ENCODE data around the gene SNX20.

The SNX20 gene

DNA sequence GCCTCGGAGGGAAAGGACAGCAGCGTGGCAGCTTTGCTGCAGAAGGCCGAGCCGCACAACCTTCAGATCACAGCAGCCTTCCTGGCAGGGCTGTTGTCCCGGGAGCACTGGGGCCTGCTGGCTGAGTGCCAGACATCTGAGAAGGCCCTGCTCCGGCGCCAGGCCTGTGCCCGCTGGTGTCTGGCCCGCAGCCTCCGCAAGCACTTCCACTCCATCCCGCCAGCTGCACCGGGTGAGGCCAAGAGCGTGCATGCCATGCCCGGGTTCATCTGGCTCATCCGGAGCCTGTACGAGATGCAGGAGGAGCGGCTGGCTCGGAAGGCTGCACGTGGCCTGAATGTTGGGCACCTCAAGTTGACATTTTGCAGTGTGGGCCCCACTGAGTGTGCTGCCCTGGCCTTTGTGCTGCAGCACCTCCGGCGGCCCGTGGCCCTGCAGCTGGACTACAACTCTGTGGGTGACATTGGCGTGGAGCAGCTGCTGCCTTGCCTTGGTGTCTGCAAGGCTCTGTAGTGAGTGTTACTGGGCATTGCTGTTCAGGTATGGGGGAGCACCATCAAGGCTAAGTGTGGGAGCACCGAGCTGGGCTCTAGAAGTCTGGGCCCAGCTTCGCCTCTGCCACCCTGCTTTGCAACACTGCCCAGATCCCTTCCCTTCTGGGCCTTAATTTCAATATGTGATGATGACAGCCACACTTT is 30.9 kb upstream of the SNX20 start:
- TF ChIP-seq GATA3 (IDR thresholded peaks at IDR 0.05; ENCODE audit: low read depth, low read length), result no peak
- TF ChIP-seq GATA2 (IDR thresholded peaks at IDR 0.05; ENCODE audit: low read depth, low read length), result no peak

DNA sequence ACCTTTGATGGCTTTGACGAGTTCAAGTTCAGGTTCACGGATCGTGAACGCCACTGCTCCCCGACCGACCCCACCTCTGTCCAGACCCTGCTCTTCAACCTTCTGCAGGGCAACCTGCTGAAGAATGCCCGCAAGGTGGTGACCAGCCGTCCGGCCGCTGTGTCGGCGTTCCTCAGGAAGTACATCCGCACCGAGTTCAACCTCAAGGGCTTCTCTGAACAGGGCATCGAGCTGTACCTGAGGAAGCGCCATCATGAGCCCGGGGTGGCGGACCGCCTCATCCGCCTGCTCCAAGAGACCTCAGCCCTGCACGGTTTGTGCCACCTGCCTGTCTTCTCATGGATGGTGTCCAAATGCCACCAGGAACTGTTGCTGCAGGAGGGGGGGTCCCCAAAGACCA is 29.9 kb upstream of the SNX20 start:
- TF ChIP-seq GATA2 (IDR thresholded peaks at IDR 0.05; ENCODE audit: low read depth, low read length), result no peak
- no peak for TF ChIP-seq GATA3 (IDR thresholded peaks at IDR 0.05; ENCODE audit: low read depth, low read length)

DNA sequence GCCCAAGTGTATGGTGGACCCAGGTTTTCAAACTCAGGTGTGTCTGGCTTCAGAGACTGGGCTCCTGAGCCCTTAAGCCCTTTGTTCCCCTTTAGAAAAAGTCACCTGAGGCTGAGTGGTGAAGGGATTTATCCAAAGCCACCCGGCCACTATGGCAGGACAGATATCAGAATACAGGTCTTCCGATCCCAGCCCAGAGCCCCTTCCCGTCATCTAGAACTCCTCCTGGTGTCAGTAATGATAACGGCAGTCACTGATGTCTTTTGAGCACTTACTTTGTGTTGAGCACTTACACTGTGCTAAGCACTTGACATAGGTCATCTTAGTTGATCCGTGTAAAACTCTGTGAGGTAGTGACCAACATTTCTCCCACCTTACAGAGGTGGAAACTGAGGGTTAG is 28.9 kb upstream of the SNX20 start:
- no peak for TF ChIP-seq GATA2 (IDR thresholded peaks at IDR 0.05; ENCODE audit: low read depth, low read length)
- TF ChIP-seq GATA3 (IDR thresholded peaks at IDR 0.05; ENCODE audit: low read depth, low read length), result no peak

DNA sequence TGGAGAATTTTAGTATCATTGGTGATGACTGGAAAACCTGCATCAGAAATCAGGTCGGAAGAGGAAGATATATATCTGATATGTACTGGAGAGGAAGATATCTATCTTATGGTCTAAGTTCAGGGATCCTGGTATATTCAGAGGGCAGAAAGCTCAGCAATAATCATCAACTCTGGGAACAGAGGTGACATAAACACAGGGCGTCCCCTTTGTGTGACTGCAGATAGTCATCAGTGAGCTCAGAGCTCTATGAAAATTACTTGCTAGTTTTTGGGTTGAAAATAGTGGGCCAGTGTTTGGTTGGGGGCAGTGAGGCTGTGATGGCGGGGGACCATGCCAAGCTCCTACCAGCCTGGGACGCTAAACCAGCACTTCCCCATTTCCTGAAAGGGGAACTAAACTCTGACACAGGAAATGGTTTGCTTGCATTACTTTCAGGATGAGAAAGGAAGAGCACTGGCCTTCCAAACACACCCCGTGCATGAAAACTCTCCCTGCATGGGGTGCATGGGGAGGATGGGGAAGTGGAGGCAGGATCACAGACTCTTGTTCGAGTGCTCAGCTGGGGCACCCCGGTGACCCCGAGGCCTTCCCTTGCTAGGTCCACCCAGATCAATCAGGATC is 28.1 kb upstream of the SNX20 start:
- TF ChIP-seq GATA3 (IDR thresholded peaks at IDR 0.05; ENCODE audit: low read depth, low read length) (no peak), GATA2 (IDR thresholded peaks at IDR 0.05; ENCODE audit: low read depth, low read length) (no peak)

DNA sequence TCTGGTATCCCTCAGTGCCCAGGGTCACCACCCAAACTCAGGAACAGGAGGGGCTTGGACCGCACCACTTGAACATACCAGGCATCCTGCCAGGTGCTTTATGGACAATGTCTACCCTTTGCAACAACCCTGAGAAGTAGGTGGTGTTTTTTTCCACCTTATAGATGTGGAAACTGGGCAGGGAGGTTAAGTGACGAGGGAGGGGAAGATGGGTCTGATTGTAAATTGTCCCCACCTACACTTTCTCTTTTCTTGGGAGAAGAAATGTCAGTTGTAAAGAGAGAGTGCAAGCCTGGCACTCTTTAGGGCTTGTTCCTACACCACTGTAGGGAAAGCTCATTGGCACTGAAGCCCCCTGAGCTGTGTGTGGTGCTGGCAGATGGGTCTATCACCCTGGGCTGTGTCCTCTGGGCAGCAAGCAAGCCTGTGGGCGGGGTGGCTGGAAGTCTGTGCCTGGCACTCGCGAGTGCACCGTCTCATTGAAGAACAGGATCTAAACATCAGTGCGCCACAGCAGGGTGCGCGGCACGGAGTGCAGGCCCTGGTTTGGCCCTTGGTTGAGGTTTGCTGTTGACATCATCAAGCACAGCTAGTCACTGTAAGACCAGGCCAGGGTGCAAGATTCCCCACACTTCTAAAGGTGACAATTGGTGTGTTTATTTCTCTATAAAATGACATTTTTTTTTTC is 27.4 kb upstream of the SNX20 start:
- TF ChIP-seq GATA3 (IDR thresholded peaks at IDR 0.05; ENCODE audit: low read depth, low read length), result no peak
- TF ChIP-seq GATA2 (IDR thresholded peaks at IDR 0.05; ENCODE audit: low read depth, low read length), result no peak

DNA sequence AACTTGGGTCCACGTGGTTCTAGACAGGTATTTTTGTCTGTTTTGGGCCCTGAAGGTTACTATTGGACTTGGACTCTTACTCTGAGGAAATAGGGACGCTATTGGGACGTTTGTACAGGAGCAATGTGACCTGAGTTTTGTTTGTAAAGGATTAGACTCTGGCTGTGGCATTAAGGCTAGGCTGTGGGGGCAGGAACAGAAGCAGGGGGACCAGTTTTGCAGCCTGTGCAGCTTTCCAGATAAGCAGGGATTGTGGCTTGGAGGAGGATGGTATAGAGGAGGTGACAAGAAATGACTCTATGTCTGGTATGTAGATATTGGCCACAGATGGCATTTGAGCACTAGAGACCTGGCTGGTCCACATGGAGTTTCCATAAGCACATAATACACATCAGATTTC is 25.1 kb upstream of the SNX20 start:
- TF ChIP-seq GATA3 (IDR thresholded peaks at IDR 0.05; ENCODE audit: low read depth, low read length) (no peak), GATA2 (IDR thresholded peaks at IDR 0.05; ENCODE audit: low read depth, low read length) (no peak)

DNA sequence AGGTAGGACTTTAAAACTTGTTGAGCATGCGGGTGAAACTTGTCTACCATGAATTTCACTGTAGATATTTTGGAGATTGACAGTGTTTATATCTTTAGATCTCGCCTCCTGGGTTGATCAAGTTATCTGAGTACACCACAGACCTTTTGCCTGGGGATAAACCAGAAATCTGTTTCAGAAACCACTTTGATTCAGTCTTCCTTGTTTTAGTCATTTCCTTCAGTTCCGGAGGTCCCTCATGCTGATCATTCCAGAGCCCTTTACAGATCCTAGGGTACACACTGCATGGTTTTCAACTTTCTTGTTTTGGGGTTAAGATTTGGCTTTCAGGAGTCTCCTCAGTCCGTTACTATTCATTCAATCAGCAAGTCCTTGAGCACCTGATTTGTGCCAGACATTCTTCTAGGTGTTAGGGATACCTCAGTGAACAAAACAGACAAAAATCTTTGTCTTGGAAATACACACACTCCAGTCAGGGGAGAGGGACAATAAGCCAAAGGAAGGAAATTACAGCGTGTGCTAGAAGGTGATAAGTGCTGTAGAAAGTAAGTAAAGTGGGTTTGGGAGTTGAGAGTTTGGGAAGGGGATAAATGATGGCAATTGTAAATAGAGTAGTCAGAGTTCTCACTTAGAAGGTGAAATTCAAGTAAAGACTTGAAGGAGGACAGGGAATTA is 24.5 kb upstream of the SNX20 start:
- TF ChIP-seq GATA2 (IDR thresholded peaks at IDR 0.05; ENCODE audit: low read depth, low read length) (no peak), GATA3 (IDR thresholded peaks at IDR 0.05; ENCODE audit: low read depth, low read length) (no peak)

DNA sequence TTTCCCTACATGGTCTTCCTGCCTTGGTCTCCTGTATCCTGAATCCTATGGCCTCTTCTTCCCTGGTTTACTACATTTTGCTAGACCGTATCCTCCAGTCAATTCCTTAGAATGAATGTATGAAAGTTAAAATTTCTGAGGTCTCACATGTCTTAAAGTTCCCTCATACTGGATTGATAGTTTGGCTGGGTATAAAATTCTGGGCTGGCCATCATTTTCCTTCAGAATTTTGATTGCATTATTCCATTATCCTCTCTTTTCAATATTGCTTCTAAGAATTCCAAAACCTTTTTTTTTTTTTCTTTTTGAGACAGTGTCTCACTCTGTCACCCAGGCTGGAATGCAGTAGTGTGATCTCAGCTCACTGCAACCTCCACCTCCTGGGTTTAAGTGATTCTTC is 23.1 kb upstream of the SNX20 start:
- no peak for TF ChIP-seq GATA3 (IDR thresholded peaks at IDR 0.05; ENCODE audit: low read depth, low read length)
- no peak for TF ChIP-seq GATA2 (IDR thresholded peaks at IDR 0.05; ENCODE audit: low read depth, low read length)

DNA sequence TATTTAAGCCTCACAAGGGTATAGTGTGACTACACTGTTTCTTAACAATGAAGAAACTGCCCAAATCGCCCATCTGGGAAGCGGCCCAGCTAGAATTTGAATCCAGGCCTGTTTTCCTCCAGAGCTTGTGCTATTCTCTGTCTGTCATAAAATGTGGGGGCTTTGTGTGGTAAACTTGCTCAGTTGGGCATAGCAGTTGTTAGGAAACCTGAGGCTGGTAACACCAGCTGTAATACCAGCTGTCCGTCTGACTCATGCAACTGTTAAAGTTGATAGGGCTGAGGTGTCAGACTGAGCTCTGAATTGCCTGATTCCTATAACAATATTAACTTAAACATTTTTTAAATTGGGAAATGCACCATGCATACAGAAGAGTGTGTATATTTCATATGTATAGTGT is 21.6 kb upstream of the SNX20 start:
- TF ChIP-seq GATA2 (IDR thresholded peaks at IDR 0.05; ENCODE audit: low read depth, low read length) (no peak), GATA3 (IDR thresholded peaks at IDR 0.05; ENCODE audit: low read depth, low read length) (no peak)

DNA sequence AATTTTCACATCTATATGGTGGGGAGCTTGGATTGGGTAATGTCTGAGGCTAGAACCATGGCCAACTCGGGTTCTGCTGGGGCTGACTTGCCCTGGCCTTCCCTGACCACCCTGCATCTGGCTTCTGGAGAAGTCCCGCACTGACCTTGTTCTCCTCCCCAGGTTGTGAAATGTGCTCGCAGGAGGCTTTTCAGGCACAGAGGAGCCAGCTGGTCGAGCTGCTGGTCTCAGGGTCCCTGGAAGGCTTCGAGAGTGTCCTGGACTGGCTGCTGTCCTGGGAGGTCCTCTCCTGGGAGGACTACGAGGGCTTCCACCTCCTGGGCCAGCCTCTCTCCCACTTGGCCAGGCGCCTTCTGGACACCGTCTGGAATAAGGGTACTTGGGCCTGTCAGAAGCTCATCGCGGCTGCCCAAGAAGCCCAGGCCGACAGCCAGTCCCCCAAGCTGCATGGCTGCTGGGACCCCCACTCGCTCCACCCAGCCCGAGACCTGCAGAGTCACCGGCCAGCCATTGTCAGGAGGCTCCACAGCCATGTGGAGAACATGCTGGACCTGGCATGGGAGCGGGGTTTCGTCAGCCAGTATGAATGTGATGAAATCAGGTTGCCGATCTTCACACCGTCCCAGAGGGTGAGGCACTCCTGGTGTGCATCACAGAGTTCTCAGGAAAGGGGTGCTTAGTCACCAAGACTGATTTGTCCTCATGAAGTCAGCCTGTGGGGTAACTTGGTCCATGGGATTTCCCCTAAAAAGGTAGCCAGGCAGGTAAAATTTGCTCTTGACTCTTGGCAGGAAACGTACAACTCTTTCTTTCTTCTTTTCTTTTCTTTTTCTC is 18.4 kb upstream of the SNX20 start:
- TF ChIP-seq GATA3 (IDR thresholded peaks at IDR 0.05; ENCODE audit: low read depth, low read length) (no peak), GATA2 (IDR thresholded peaks at IDR 0.05; ENCODE audit: low read depth, low read length) (no peak)

DNA sequence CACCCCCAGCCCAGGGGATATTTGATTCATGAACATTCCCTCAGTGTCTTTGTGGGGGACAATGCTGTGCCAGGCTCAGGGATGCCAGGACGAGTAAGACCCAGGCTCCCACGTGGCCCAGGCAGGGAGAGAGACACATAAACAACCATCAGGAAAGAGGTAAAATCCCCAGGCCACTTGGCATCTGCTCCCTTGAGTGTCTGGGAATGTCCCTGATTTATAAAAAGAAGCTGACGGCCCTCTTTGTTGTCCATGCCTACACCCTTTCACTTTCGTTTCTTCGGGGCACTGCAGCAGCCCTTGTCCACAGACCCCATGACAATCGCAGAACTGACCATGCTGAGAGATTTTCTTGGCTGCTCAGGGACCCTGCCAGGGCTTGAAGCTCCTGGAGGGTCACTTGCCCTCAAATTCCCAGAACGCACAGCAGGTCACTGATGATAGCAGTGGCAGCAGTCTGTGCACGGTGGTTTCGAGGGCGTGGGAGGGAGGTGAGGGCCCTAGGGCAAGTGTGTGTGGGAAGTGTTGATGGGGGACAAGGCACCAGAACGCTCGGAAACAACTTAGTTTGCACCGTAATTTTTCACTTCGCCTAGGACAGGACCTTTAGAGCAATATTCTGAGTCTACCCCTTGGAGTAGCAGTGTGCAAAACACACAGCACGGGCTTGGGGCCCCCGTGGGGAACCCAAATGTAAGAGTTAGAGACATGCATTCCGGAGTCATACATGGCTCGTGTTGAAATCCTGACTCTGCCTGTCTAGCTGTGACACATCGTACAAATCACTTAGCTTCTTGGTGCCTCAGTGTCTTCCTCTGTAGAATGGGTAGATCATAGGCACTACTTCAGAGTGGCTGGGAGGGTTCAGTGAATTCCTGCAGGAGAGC is 17.0 kb upstream of the SNX20 start:
- TF ChIP-seq GATA2 (IDR thresholded peaks at IDR 0.05; ENCODE audit: low read depth, low read length), result no peak
- TF ChIP-seq GATA3 (IDR thresholded peaks at IDR 0.05; ENCODE audit: low read depth, low read length), result no peak

DNA sequence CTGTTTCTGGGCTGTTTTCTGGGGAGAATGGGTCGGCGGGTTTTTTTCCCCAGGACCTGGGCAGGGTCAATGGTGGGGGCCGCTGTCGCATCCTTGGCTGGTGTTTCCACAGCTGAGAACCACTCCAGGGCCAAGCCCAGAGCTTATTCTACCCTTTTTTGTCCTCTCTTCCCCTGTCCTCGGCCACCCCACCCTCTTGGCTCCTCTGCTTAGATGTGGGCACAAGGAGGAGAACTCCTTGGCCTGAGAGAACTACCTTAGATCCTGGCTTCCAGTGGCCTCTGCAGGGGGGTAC is 16.3 kb upstream of the SNX20 start:
- TF ChIP-seq GATA3 (IDR thresholded peaks at IDR 0.05; ENCODE audit: low read depth, low read length) (no peak), GATA2 (IDR thresholded peaks at IDR 0.05; ENCODE audit: low read depth, low read length) (no peak)
